Gastrocnemius medialis (tissue), 4 donors: ENCODE measurements around the gene PMEPA1. TPM values are rescaled to one million over a fixed set of nuclear protein-coding genes. Genes with fewer than 3 reads are reported as not detected.

Source experiments
- ATAC-seq, 2 donors: fragments of 150-250 bp; one replicate each; pipeline ENCODE4 v1.9.1; 2016
- DNase-seq, 2 donors: peaks; one replicate each; pipeline ENCODE4 v3.0.0-alpha.2; 2019
- H3K27ac ChIP-seq, 4 donors: fragments of 200-600 bp; sonication (generic); 1 replicate in 1 of 4; 2 replicates in 3 of 4; pipeline ENCODE4 v1.5.1; 2016 to 2018; ENCODE audit warnings: mild to moderate bottlenecking in 2 of 4, moderate library complexity in 1 of 4
- H3K27me3 ChIP-seq, 3 donors: fragments of 200-600 bp; sonication (generic) in 2 of 3; 1 replicate in 1 of 3; 2 replicates in 2 of 3; pipeline versions ENCODE4 v1.5.1 to v1.6.0; 2016 to 2019; ENCODE audit warnings: mild to moderate bottlenecking in 1 of 3, moderate library complexity in 1 of 3
- H3K36me3 ChIP-seq, 2 donors: fragments of 200-600 bp; sonication (generic) in 1 of 2; one replicate each; pipeline ENCODE4 v1.5.1; 2017 to 2018
- H3K4me1 ChIP-seq, 2 donors: fragments of 200-600 bp; sonication (generic) in 1 of 2; one replicate each; pipeline ENCODE4 v1.5.1; 2016 to 2017; ENCODE audit warnings: mild to moderate bottlenecking in 2 of 2
- H3K4me3 ChIP-seq, 4 donors: fragments of 200-600 bp; sonication (generic) in 3 of 4; 1 replicate in 1 of 4; 2 replicates in 3 of 4; pipeline ENCODE4 v1.5.1; 2016 to 2019; ENCODE audit warnings: mild to moderate bottlenecking in 2 of 4
- H3K9me3 ChIP-seq, 3 donors: fragments of 200-600 bp; sonication (generic) in 2 of 3; 1 replicate in 1 of 3; 2 replicates in 2 of 3; pipeline ENCODE4 v1.5.1; 2016 to 2019
- POLR2A ChIP-seq, 2 donors: fragments of 450-650 bp; IDR thresholded peaks; one replicate each; pipeline ENCODE4 v1.6.1; 2017; ENCODE audit warnings: antibody characterized with exemption in 2 of 2, mild to moderate bottlenecking in 2 of 2, moderate library complexity in 2 of 2
- in situ Hi-C, 4 donors: fragments of 200-750 bp; cut with MboI; loops; one replicate each; pipeline versions ENCODE4 v1.15.0 to v1.8.0; 2017; ENCODE audit warnings: low sequenced_read_pairs in 4 of 4
- intact Hi-C: fragments of 100-400 bp; cut with DNase I; formaldehyde crosslinking; loops from one replicate; pipeline ENCODE4 v1.15.1; 2023; ENCODE audit warnings: low total_unique reads
- total RNA-seq, 4 donors: library from RNA; depleted of rRNA; stranded (reverse); fragments of >200 nt; gene quantifications; one replicate each; pipeline versions ENCODE4 v1.1.0 to v1.2.3, GENCODE V29; 2016
- TF ChIP-seq, protein P1 (sequence below), 5 experiments: fragments of 450-650 bp in 3 of 5; fragments of 200-600 bp in 2 of 5; sonication (generic) in 2 of 5; IDR thresholded peaks in 4 of 5; conservative IDR thresholded peaks in 1 of 5; 1 replicate in 4 of 5; 2 replicates in 1 of 5; pipeline ENCODE4 v1.5.1; 2016 to 2019; ENCODE audit warnings: antibody characterized with exemption in 5 of 5, mild to moderate bottlenecking in 3 of 5, moderate library complexity in 3 of 5

Gene PMEPA1
- total RNA-seq, 4 donors from 2014 or later, result 1.5 to 8.1 (median 5.8) TPM

DNA sequence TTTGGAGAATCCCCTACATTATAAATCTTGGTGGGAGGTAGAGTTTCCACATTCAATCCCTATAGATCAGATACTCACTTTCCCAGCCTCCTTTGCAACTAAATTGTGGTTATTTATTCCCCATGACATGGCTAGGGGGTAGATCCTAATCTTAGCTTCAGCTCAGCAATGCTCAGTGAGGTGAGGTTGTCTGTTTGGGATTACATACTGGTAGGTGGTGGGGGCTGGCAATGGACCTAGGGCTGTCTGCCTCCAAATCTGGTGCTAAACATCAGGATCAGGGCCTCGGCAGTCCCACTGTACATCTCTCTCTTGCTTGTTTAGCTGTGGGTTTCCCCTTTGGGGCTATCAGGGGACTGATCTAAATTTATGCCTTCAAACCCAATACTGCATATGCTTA is 45.8 kb upstream of the PMEPA1 start:
- DNase-seq, result no peak
- no peak for TF ChIP-seq POLR2A (IDR thresholded peaks at IDR 0.05)
- TF ChIP-seq, protein P1, sequence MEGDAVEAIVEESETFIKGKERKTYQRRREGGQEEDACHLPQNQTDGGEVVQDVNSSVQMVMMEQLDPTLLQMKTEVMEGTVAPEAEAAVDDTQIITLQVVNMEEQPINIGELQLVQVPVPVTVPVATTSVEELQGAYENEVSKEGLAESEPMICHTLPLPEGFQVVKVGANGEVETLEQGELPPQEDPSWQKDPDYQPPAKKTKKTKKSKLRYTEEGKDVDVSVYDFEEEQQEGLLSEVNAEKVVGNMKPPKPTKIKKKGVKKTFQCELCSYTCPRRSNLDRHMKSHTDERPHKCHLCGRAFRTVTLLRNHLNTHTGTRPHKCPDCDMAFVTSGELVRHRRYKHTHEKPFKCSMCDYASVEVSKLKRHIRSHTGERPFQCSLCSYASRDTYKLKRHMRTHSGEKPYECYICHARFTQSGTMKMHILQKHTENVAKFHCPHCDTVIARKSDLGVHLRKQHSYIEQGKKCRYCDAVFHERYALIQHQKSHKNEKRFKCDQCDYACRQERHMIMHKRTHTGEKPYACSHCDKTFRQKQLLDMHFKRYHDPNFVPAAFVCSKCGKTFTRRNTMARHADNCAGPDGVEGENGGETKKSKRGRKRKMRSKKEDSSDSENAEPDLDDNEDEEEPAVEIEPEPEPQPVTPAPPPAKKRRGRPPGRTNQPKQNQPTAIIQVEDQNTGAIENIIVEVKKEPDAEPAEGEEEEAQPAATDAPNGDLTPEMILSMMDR (IDR thresholded peaks at IDR 0.05 in 4 of 5, conservative IDR thresholded peaks at IDR 0.05 in 1 of 5), result no peak
- no peaks in the 10 kb centered on the region for H3K36me3 ChIP-seq
- H3K9me3 ChIP-seq, result no peaks in the 10 kb centered on the region
- H3K4me3 ChIP-seq, result no peak overlapping the region
- H3K27ac ChIP-seq, result no peak overlapping the region
- intact Hi-C loops, result no loop called here
- in situ Hi-C loops, result loop anchor here in 1 of 4 donors (10.0 kb wide), 1 partner anchor 101 kb away; no protein-coding TSS in a partner anchor
- no peaks in the 10 kb centered on the region for H3K4me1 ChIP-seq
- H3K27me3 ChIP-seq, result no peaks in the 10 kb centered on the region
- ATAC-seq, result no peak

DNA sequence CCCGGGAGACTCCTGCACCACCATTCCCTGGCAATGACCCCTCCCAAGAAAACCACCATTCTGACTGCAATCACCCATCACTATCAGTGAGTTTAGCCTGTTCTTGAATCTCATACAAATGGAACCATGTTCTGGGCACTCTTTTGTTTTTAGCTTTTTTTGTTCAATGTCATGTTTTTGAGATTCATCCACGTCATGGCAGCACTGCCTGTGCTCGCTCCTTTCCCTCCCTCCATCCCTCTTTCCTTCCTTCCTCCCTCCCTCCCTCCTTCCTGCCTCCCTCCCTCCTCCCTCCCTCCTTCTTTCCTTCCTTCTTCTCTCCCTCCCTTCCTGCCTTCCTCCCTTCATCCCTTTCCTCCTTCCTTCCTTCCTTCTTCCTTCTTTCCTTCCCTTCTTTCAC is 44.4 kb upstream of the PMEPA1 start:
- TF ChIP-seq POLR2A (IDR thresholded peaks at IDR 0.05), result no peak
- TF ChIP-seq, protein P1 (IDR thresholded peaks at IDR 0.05 in 4 of 5, conservative IDR thresholded peaks at IDR 0.05 in 1 of 5), result no peak
- H3K36me3 ChIP-seq, result no peaks in the 10 kb centered on the region
- no peak overlapping the region for H3K27ac ChIP-seq
- H3K4me1 ChIP-seq, result peaks cover 4 to 6% of the 10 kb centered on the region in 2 donors
- in situ Hi-C loops, result loop anchor here in 1 of 4 donors (10.0 kb wide), 1 partner anchor 99 kb away; no protein-coding TSS in a partner anchor
- no peak for ATAC-seq
- DNase-seq, result no peak
- H3K27me3 ChIP-seq, result no peaks in the 10 kb centered on the region
- H3K4me3 ChIP-seq, result no peak overlapping the region
- intact Hi-C loops, result no loop called here
- H3K9me3 ChIP-seq, result no peaks in the 10 kb centered on the region

DNA sequence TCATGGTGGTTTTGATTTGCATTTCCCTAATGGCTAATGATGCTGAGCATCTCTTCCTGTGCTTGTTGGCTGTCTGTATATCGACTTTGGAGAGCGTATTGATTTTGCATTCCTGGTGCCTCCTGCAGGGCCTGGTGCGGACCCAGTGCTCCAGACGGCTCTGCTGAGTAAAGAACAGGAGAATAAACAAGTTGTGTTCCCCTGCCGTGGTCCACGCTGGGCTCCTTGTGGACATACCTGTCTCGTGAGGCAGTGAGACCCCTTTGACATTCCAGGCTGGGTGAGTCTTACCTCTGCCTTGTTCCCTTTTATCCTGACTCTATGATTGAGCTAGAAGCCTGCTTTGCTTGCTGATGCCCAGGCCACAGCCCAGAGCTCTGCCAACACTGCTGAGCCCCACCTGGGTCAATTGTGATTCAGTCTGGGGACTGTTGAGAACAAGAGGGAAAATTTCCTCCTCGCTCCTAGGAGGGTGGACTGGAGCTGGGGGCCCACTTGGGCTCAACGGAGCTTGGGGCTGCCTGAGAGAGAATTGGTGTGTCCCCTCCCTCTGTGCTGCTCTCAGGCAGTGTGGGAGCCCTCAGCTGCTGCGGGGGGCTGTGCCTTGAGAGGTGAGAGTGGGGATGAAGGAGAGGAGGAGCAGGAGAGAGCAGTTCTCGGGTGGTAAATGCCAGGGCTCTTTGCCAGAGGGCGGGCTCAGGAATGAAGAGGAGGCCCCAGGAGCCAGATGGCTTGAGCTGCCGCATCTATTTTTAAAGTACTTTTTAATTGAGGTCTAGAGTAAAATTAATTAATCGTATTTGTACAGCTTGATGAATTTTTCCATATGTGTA is 43.7 kb upstream of the PMEPA1 start:
- no peaks in the 10 kb centered on the region for H3K36me3 ChIP-seq
- peaks cover 11% of the 10 kb centered on the region in 2 donors for H3K4me1 ChIP-seq
- H3K4me3 ChIP-seq, result no peak overlapping the region
- ATAC-seq, result no peak
- H3K9me3 ChIP-seq, result no peaks in the 10 kb centered on the region
- no peak for TF ChIP-seq POLR2A (IDR thresholded peaks at IDR 0.05)
- TF ChIP-seq, protein P1 (IDR thresholded peaks at IDR 0.05 in 4 of 5, conservative IDR thresholded peaks at IDR 0.05 in 1 of 5), result no peak
- H3K27ac ChIP-seq, result no peak overlapping the region
- intact Hi-C loops, result no loop called here
- no peak for DNase-seq
- in situ Hi-C loops, result loop anchor here in 1 of 4 donors (10.0 kb wide), 1 partner anchor 99 kb away; no protein-coding TSS in a partner anchor
- no peaks in the 10 kb centered on the region for H3K27me3 ChIP-seq

DNA sequence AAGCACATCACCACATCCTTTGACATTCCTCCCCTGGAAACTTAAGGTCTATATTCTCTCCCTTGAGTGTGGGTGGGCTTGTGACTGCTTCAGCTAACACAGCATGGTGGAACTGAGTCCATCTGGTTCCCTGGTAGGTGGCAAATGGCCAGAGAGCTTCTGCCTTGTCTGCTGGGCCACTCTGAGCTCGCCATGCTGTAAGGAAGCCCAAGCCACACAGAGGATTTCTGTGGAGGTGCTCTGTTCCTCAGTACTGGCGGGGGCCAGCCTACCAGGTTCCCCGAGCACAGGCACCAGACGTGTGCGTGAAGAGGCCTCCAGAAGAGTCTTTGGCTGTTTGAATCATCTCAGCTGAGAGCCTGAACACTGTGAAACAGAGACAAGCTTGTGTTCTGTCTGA is 41.6 kb upstream of the PMEPA1 start:
- ATAC-seq, result no peak
- no peaks in the 10 kb centered on the region for H3K27me3 ChIP-seq
- in situ Hi-C loops (loop anchor here in 1 of 4 donors (10.0 kb wide), 1 partner anchor 97 kb away; no protein-coding TSS in a partner anchor), intact Hi-C loops (no loop called here)
- H3K27ac ChIP-seq, result no peak overlapping the region
- H3K9me3 ChIP-seq, result no peaks in the 10 kb centered on the region
- DNase-seq, result no peak
- H3K4me1 ChIP-seq, result peaks cover 20 to 22% of the 10 kb centered on the region in 2 donors
- no peak overlapping the region for H3K4me3 ChIP-seq
- TF ChIP-seq POLR2A (IDR thresholded peaks at IDR 0.05), result no peak
- TF ChIP-seq, protein P1 (IDR thresholded peaks at IDR 0.05 in 4 of 5, conservative IDR thresholded peaks at IDR 0.05 in 1 of 5), result no peak
- no peaks in the 10 kb centered on the region for H3K36me3 ChIP-seq
